PC-3 (cell line): ENCODE data around the gene HDAC4.

Experiments
- CTCF ChIP-seq: fragments of 300-600 bp; sonication (generic); conservative IDR thresholded peaks from 2 replicates; pipeline ENCODE4 v1.5.1; 2017; ENCODE audit warnings: antibody characterized with exemption, low read depth, mild to moderate bottlenecking, low read length
- EZH2 ChIP-seq: fragments of 300-600 bp; sonication (generic); IDR thresholded peaks from one replicate; pipeline ENCODE4 v1.6.1; 2017; ENCODE audit warnings: antibody characterized with exemption, mild to moderate bottlenecking, low read length; ENCODE audit not compliant: unreplicated experiment

- TF ChIP-seq EZH2 = no peak
- TF ChIP-seq CTCF = no peak
Measured at GRCh38 chr2:239285932-239286230, 114.9 kb downstream of the HDAC4 start.
